Adrenal gland (tissue), 5 donors: ENCODE results near the gene PACSIN1.

ENCODE experiments used
- CTCF ChIP-seq, 6 experiments: fragments of 450-650 bp in 4 of 6; fragments of 200-600 bp in 2 of 6; sonication (generic) in 1 of 6; IDR thresholded peaks; 1 replicate in 5 of 6; 2 replicates in 1 of 6; pipeline versions ENCODE4 v1.5.1 to v1.8.0; 2016 to 2021; ENCODE audit warnings: antibody characterized with exemption in 6 of 6, mild to moderate bottlenecking in 2 of 6, moderate library complexity in 1 of 6
- POLR2A ChIP-seq, 2 donors: fragments of 450-650 bp; IDR thresholded peaks; one replicate each; pipeline ENCODE4 v1.6.1; 2017; ENCODE audit warnings: antibody characterized with exemption in 2 of 2, mild to moderate bottlenecking in 2 of 2, moderate library complexity in 1 of 2
- donor health status: DM: no; HTN: no; CAD: no.

DNA sequence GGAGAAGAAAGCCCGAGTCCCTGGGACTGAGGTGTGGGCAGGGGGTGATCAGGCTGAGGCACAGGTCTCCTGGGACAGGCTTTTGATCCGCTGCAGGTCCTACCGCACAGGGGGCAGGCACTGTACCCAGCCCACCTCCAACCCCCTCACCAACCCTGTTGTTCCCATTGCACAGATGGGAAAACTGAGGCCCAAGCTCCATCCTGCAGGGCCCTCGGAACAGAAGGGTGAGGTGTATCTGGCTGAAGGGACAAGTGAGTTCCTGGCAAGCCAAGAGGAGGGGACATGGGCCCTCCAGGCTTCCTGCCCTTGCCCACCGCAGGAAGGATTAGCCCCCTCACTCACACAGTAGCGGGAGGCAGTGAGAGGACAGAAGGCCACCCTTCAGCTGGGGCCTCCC lies 106.7 kb downstream of the PACSIN1 start:
- no peak for TF ChIP-seq CTCF (IDR thresholded peaks at IDR 0.05)
- TF ChIP-seq POLR2A (IDR thresholded peaks at IDR 0.05), result no peak
